ENCODE data around the gene DCAF8L1.
"Not testable (repeated sequence)": the region's sequence is repeated elsewhere in the genome, so short reads cannot be mapped to it uniquely, and the experiment has no call there.

The DCAF8L1 gene

DNA sequence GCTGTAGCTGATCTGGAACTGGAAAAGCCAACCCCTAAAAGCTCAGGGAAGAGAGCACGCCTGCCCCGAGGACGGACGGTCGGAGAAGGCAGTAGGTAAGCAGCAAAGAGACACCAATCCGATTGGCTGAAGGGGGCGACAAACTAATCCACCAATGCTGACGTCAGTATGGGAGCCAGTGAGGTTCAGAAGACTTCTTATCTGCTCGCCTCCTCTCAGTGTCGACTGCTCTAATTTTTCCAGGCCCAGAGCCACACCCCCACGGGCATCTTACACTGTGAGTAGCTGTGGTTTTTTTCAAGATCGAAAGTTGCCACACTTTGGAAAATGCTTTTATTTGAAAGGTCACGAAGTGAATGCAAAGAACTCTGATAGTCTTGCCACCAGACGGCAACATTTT, at the start of gene DCAF8L1:
TSS of gene DCAF8L1 (minus strand) at position 101 of the 400 bp plus-strand sequence. CDS start 115 bp downstream, outside the sequence.
- DNase-seq (ENCODE audit: low read depth in 2 of 2), result no peak

GRCh38 chrX:28022371-28022770, 41.1 kb upstream of the DCAF8L1 start:
- no peak for DNase-seq (ENCODE audit: low read depth in 2 of 2)

- DNase-seq (ENCODE audit: low read depth in 2 of 2), result no peak
Measured at GRCh38 chrX:28016823-28017222, 35.6 kb upstream of the DCAF8L1 start.

- DNase-seq (ENCODE audit: low read depth in 2 of 2), result no peak
Measured at GRCh38 chrX:28015993-28016392, 34.7 kb upstream of the DCAF8L1 start.

- DNase-seq (ENCODE audit: low read depth in 2 of 2), result no peak
Measured at GRCh38 chrX:28010875-28011274, 29.6 kb upstream of the DCAF8L1 start.

DNA sequence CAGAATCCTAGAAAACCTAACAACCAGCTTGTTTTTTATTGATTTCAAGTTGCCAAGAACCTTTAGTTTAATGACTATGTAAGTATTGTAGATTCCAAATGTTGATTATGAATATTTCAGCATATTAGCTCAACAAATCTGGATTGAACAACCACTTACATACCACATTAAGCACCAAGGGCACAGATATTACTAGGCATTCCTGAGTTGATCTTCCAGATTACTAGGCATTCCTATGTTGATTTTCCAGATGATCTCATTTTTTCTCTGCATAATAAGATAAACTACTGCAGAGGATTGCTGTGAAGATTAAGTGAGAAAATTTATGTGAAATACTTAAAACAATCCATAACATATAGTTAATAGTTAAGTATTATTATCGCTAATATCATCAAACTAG, 17.4 kb upstream of the DCAF8L1 start:
- DNase-seq (ENCODE audit: low read depth in 2 of 2), result no peak

GRCh38 chrX:27997622-27998021, 16.4 kb upstream of the DCAF8L1 start:
- DNase-seq (ENCODE audit: low read depth in 2 of 2), result no peak

- DNase-seq (ENCODE audit: low read depth in 2 of 2), result no peak
Measured at GRCh38 chrX:27996132-27996531, 14.9 kb upstream of the DCAF8L1 start.

- DNase-seq (ENCODE audit: low read depth in 2 of 2), result no peak
Measured at GRCh38 chrX:27995611-27996010, 14.4 kb upstream of the DCAF8L1 start.

GRCh38 chrX:27987862-27988646, 6.8 kb upstream of the DCAF8L1 start:
- DNase-seq (ENCODE audit: low read depth in 2 of 2), result no peak

GRCh38 chrX:27976934-27977333, 4.3 kb downstream of the DCAF8L1 start:
- DNase-seq (ENCODE audit: low read depth in 2 of 2), result not testable (repeated sequence)

DNA sequence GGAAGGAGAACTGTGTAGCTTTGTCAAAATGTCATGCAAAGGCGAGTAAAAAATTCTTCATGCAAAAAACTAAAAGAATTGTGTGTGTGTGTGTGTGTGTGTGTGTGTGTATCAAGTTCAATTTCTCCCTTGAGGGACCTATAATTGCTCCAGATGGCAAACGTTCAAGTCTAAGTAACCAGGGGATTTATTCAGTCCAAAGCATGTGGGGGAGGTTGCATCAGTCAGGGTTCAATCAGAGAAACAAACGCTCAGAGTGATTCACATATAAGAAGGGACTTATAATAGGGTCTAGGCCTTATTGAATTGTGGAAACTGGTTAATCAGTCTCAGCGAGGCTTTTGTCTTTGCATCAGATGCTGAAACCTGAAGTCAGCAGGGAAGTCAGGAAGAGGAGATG, 5.0 kb downstream of the DCAF8L1 start:
- DNase-seq (ENCODE audit: low read depth in 2 of 2), result peak; percentile 20 to 39

DNA sequence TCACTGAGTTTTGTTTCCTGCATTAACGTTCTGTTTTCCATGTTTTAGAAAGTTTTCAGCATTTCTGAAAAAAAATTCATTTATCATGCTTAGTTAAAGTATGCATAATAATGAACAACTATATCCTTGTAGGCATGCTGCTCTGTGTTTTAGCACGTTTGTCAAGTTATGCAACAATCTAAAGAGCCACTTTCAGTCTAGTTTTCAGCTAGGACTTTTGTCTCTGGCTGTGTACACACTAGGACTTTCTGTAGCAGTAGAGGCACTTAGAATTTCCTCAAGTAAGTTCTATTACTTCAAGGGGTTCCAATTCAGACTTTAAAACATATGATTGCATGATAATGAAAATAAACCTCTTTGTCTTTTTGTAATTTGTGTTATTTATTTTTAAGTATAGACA, 12.4 kb downstream of the DCAF8L1 start:
- no peak for DNase-seq (ENCODE audit: low read depth in 2 of 2)

- DNase-seq (ENCODE audit: low read depth in 2 of 2), result no peak
Measured at GRCh38 chrX:27968352-27968751, 12.9 kb downstream of the DCAF8L1 start.

DNA sequence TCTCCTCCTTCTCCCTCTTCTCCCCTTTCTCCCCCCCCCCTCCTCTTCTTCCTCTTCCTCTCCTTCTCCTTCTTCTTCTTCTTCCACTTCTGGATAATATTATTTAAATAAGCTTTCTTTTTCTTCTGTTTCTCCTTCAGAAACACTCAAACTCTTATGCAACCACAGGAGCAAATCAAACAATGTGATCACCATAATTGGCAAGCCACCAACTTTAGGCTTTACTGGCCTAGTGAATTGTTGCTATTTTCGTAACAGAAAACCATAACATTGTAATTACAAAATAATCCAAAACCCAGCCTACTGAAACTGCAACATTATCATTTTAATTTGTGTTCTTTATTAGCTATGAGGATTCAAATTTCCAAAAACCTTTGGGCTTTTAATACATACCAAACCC, 14.3 kb downstream of the DCAF8L1 start:
- peak; percentile 9 to 18 for DNase-seq (ENCODE audit: low read depth in 2 of 2)

DNA sequence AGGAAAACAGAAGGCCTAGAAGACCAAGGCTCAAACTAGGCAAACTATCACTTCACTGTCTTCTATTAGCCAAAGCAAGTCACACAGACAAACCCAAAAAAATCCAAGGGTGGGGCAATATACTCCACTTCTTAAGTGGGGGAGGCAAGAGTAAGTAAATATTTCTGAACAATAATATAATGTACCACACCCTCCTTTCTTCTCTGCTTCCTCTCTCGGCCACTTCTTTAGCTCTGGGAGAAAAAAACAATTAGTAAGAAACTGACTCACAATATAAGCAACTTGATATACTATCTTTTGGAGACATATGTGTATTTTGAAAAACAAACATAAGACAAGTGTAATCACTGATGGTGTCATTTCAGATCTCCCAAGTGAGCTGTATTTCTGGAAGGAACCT, 14.8 kb downstream of the DCAF8L1 start:
- DNase-seq (ENCODE audit: low read depth in 2 of 2), result no peak

GRCh38 chrX:27965348-27965747, 15.9 kb downstream of the DCAF8L1 start:
- DNase-seq (ENCODE audit: low read depth in 2 of 2), result not testable (repeated sequence)

DNA sequence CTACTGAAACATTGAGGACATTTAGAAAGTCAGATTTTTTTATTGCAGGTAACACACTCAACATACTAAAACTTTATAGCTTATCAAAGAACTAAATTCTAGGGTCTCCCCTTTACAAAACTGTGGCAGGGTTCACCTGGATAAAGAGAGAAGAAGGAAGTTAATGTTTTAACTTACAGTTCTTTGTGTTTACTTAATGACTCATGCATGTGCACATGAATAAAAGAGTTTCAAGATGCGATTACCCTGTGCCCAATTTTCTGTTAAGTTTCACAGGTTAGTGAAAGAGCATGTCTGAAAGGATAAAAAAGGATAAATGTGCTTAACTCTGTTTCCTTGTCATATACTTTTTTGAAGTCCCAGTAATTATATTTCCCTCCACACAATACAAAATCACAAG, 16.8 kb downstream of the DCAF8L1 start:
- DNase-seq (ENCODE audit: low read depth in 2 of 2), result no peak

DNA sequence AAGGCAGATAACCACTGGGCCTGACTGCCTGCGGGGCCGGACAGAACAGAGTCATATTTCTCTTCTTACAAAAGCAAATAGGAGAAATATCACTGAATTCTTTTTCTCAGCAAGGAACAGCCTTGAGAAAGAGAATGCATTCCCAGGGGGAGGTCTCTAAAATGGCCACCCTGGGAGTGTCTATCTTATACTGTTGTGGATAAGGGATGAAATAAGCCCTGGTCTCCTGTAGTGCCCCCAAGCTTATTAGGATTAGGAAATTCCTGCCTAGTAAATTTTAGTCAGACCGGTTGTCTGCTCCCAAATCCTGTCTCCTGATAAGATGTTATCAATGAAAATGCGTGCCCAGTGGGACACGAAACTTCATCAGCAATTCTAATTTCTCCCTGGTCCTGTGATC, 20.8 kb downstream of the DCAF8L1 start:
- not testable (repeated sequence) for DNase-seq (ENCODE audit: low read depth in 2 of 2)

GRCh38 chrX:27953171-27953570, 28.1 kb downstream of the DCAF8L1 start:
- no peak for DNase-seq (ENCODE audit: low read depth in 2 of 2)

- DNase-seq (ENCODE audit: low read depth in 2 of 2), result no peak
Measured at GRCh38 chrX:27933361-27933760, 47.9 kb downstream of the DCAF8L1 start.
